Right cardiac atrium (tissue), 5 donors: ENCODE data around the gene C11orf97. TPM values are rescaled to one million over a fixed set of nuclear protein-coding genes. Genes with fewer than 3 reads are reported as not detected.

Experiments used
- microRNA-seq, 2 donors: library from miRNA; unstranded; fragments of <30 nt; microRNA quantifications; one replicate each; pipeline ENCODE4 v1.2.0, GENCODE V29; 2020 to 2021
- polyA plus RNA-seq: library from polyadenylated mRNA; stranded (reverse); fragments of 200-250 nt; gene quantifications from one replicate; pipeline ENCODE4 v1.2.3, GENCODE V29; 2013
- total RNA-seq, 4 donors: library from RNA; stranded (reverse); fragmentation: NEBNext Ultra II Directional; extraction: Animal tissue kit (Norgen Biotek cat#: 25700); gene quantifications; one replicate each; pipeline ENCODE4 v1.2.1, GENCODE V29; 2021
- donor health status: healthy with polysubstance abuse.
- donor health status: DM: no; HTN: yes; CAD: no.
- donor health status: DM: no; HTN: no; CAD: no.
- donor health status: DM: no; HTN: yes; CAD: no; lungs with severe emphysema.
- donor health status: DM: yes; HTN: yes; CAD: no.

C11orf97 gene
- total and polyA plus RNA-seq, 5 donors = not detected

Small RNAs within 50 kb of the gene (microRNA-seq; reads per million reads assigned to microRNA genes)
- 3.4 to 3.7 reads per million in 2 donors for gene MIR548L

Other genes with a start within 250 kb of the C11orf97 start
- not detected for gene IZUMO1R, start 207.9 kb upstream of the C11orf97 start, total RNA-seq
- not detected for gene IZUMO1R, start 207.9 kb upstream of the C11orf97 start, polyA plus RNA-seq
- under 1 TPM; 0.19 to 0.89 (median 0.54) TPM for gene GPR83, start 111.0 kb upstream of the C11orf97 start, total RNA-seq
- 0.25 TPM for gene GPR83, start 111.0 kb upstream of the C11orf97 start, polyA plus RNA-seq
- gene MRE11, start 18.6 kb upstream of the C11orf97 start, total RNA-seq = 10 to 100 TPM in 3 of 4 donors, 1 to 10 TPM in 1; 9.5 to 11.0 (median 10.9) TPM
- 3.0 TPM for gene MRE11, start 18.6 kb upstream of the C11orf97 start, polyA plus RNA-seq
- gene ANKRD49, start 18.5 kb upstream of the C11orf97 start, total RNA-seq = 1 to 10 TPM; 5.4 to 8.6 (median 6.6) TPM
- 6.8 TPM for gene ANKRD49, start 18.5 kb upstream of the C11orf97 start, polyA plus RNA-seq
- gene FUT4, start 31.5 kb downstream of the C11orf97 start, total RNA-seq = 1 to 10 TPM; 2.0 to 2.9 (median 2.5) TPM
- gene FUT4, start 31.5 kb downstream of the C11orf97 start, polyA plus RNA-seq = 1.2 TPM
- 1 to 10 TPM; 1.1 to 3.5 (median 1.8) TPM for gene PIWIL4, start 54.9 kb downstream of the C11orf97 start, total RNA-seq
- gene PIWIL4, start 54.9 kb downstream of the C11orf97 start, polyA plus RNA-seq = 1.6 TPM